Measurements from ENCODE around the gene LIN37. TPM values are rescaled to one million over a fixed set of nuclear protein-coding genes. Genes with fewer than 3 reads are reported as not detected.
A peak's percentile ranks its signal among the peaks of the same experiment; 100 is the strongest.

Gene LIN37
- total RNA-seq, 2 donors from 2014 or later = 9.9 to 30.5 TPM

DNA sequence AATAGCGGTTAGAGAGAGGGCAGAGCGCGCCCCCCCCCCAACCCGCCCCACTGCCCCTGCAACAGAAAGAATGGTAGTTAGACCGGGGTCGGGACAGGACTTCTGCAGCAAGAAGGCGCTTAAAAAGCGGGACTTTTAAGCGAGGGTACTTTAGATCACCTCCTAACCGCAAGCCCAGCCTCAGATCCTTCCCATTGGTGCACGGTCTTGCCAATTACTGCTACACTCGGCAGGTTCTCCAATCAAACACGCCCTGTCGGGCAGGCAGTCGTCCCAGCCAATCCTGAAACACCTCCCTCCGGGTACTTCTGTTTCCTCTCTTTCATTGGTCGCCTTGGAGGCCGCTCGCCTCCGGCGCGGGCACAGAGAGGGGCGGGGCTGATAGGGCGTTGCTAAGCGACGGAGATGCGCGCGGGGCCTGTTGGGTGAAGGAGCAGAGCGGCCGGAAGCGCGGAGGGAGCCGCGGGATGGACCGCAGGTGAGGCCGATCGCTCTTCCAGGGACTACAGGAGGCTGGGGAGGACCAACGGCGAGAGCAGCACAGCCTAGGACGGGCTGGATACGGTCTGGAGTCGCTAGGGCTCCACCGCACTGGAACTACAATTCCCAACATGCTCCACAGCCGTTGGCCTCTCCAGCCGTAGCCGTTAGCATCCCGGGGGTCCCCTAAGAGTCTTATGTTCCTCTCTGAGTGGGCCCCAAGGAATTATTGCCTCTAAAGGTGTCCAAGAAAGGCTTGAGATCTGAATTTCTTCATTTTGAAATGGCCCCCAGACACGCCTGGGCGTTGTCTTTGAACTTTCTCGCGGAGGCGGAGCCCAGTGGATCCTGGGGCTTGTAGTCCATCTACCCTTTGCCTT lies 9.6 kb downstream of the LIN37 start, which contains the start of gene PROSER3:
PROSER3 (plus strand) TSS at position 428 of the 860 bp plus-strand sequence; CDS start at position 468, 40 bp downstream.
- Histone ChIP-seq H3K9me3 (no peaks in the 10 kb centered on the region), H3K27ac (peak within 1 kb of the TSS; percentile 98 to 99), H3K27me3 (replicated peaks; ENCODE audit: insufficient read depth) (no peaks in the 10 kb centered on the region), H3K4me1 (ENCODE audit: control insufficient read depth in 1 of 2, low read depth in 2 of 2) (peaks cover 11 to 52% of the 10 kb centered on the region in 2 donors), H3K4me3 (peak within 1 kb of the TSS; percentile 77), H3K36me3 (peaks cover 12% of the 10 kb centered on the region)
- DNase-seq (ENCODE audit: low spot score) (peak; percentile 94), ATAC-seq (ENCODE audit: insufficient number of reproducible peaks, low FRiP score, low read depth) (peak; percentile 92)
- no peak for TF ChIP-seq CTCF (IDR thresholded peaks at IDR 0.05)

- Histone ChIP-seq H3K9me3 (no peaks in the 10 kb centered on the region), H3K27me3 (replicated peaks; ENCODE audit: insufficient read depth) (no peaks in the 10 kb centered on the region), H3K4me3 (no peak overlapping the region), H3K36me3 (peaks cover 8% of the 10 kb centered on the region), H3K4me1 (ENCODE audit: control insufficient read depth in 1 of 2, low read depth in 2 of 2) (peaks cover 11 to 47% of the 10 kb centered on the region in 2 donors), H3K27ac (no peak overlapping the region)
- no peak for DNase-seq (ENCODE audit: low spot score)
- no peak for TF ChIP-seq CTCF (IDR thresholded peaks at IDR 0.05)
- no peak for ATAC-seq (ENCODE audit: insufficient number of reproducible peaks, low FRiP score, low read depth)
Observed at GRCh38 chr19:35759697-35760096, 11.3 kb downstream of the LIN37 start.

DNA sequence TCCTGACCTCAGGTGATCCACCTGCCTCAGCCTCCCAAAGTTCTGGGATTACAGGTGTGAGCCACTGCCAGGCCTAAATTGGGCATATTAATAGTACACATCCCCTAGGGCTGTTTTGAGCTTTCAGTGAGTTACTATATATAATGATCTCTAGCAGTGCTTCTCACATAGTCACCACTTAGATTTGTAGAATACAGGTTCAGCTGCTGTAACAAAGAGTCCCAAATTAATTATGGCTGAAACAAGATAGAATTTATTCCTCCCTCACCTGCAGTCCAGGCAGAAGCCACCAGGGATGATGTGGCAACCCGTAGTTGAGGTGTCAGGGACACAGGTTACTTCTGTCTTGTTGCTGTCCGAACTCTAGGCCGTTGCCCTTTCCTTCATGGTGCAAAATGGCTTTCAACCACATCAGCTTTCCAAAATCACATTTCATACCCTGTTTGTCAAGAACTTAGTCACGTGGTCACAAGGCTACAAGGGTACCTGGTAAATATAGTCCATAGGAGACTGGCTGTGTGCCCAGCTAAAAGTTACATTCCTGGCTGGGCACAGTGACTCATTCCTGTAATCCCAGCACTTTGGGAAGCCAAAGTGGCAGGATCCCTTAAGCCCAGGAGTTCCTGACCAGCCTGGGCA lies 12.5 kb downstream of the LIN37 start:
- Histone ChIP-seq H3K27ac (no peak overlapping the region), H3K27me3 (replicated peaks; ENCODE audit: insufficient read depth) (no peaks in the 10 kb centered on the region), H3K4me1 (ENCODE audit: control insufficient read depth in 1 of 2, low read depth in 2 of 2) (peaks cover 5 to 35% of the 10 kb centered on the region in 2 donors), H3K36me3 (peaks cover 14% of the 10 kb centered on the region), H3K9me3 (no peaks in the 10 kb centered on the region), H3K4me3 (no peak overlapping the region)
- DNase-seq (ENCODE audit: low spot score) = no peak
- ATAC-seq (ENCODE audit: insufficient number of reproducible peaks, low FRiP score, low read depth) = no peak
- no peak for TF ChIP-seq CTCF (IDR thresholded peaks at IDR 0.05)

DNA sequence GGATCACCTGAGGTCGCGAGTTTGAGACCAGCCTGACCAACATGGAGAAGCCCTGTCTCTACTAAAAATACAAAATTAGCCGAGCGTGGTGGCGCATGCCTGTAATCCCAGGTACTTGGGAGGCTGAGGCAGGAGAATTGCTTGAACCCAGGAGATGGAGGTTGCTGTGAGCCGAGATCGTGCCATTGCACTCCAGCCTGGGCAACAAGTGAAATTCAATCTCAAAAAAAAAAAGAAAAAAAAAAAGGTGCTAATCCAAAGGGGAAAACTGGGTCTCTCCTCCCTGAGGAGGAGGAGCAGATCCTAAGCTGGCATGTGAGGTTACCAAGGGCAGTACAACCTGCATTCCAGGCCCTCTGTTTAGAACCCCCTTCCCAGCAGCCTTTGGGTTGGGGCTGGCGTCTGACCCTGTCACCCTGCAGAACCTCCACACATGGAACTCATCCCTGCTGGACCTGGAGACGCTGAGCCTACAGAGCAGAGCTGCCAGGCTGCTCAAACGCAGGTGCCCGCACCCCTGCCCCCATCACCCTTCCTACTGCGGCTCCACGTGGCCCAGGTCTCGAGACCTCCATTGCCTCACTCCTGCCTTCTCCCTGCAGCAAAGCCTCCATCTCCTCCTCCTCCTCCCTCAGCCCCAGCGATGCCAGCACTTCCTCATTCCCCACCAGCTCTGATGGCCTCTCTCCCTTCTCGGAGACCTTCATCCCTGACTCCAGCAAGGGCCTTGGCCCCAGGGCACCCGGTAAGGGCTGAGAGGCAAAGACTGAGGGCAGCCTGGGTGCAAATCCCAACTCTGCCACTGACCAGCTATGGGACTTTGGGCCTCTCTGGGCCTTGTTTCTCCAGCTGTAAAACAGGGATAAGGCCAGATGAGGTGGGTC lies 16.3 kb downstream of the LIN37 start:
- H3K9me3 ChIP-seq = no peaks in the 10 kb centered on the region
- DNase-seq (ENCODE audit: low spot score) = no peak
- no peak overlapping the region for H3K27ac ChIP-seq
- H3K4me3 ChIP-seq = no peak overlapping the region
- no peak for ATAC-seq (ENCODE audit: insufficient number of reproducible peaks, low FRiP score, low read depth)
- peaks cover 0 to 7% of the 10 kb centered on the region in 2 donors for H3K4me1 ChIP-seq (ENCODE audit: control insufficient read depth in 1 of 2, low read depth in 2 of 2)
- no peaks in the 10 kb centered on the region for H3K27me3 ChIP-seq (replicated peaks; ENCODE audit: insufficient read depth)
- TF ChIP-seq CTCF (IDR thresholded peaks at IDR 0.05) = no peak
- H3K36me3 ChIP-seq = peaks cover 14% of the 10 kb centered on the region
